ENCODE measurements around the gene PSEN1. TPM values are rescaled to one million over a fixed set of nuclear protein-coding genes. Genes with fewer than 3 reads are reported as not detected.
A peak's percentile ranks its signal among the peaks of the same experiment; 100 is the strongest.

Gene PSEN1
- total RNA-seq, 4 donors from 2014 or later, result 54.6 to 100 (median 68.1) TPM

- Histone ChIP-seq H3K9me3 (no peaks in the 10 kb centered on the region), H3K27me3 (no peaks in the 10 kb centered on the region), H3K27ac (no peak overlapping the region), H3K36me3 (peaks cover 0 to 10% of the 10 kb centered on the region in 2 donors), H3K4me3 (replicated peaks in 1 of 3) (no peak overlapping the region), H3K4me1 (no peaks in the 10 kb centered on the region)
- no peak for DNase-seq
- TF ChIP-seq POLR2A (IDR thresholded peaks at IDR 0.05), result no peak
- no peak for TF ChIP-seq CTCF (IDR thresholded peaks at IDR 0.05)
- WGBS, 2 donors, result 71 to 74% methylated on average over 5 of the region's 5 CpGs
- intact Hi-C loops (cut with DNase I), result no loop called here
Observed at GRCh38 chr14:73125169-73125588, 11.1 kb upstream of the PSEN1 start.

GRCh38 chr14:73125746-73126145 is 10.6 kb upstream of the PSEN1 start:
- intact Hi-C loops (cut with DNase I), result no loop called here
- Histone ChIP-seq H3K27ac (no peak overlapping the region), H3K9me3 (no peaks in the 10 kb centered on the region), H3K4me1 (no peaks in the 10 kb centered on the region), H3K36me3 (peaks cover 0 to 7% of the 10 kb centered on the region in 2 donors), H3K27me3 (no peaks in the 10 kb centered on the region), H3K4me3 (replicated peaks in 1 of 3) (no peak overlapping the region)
- DNase-seq, result no peak
- WGBS, 2 donors, result 86 to 92% methylated on average over 3 of the region's 3 CpGs
- TF ChIP-seq CTCF (IDR thresholded peaks at IDR 0.05) (no peak), POLR2A (IDR thresholded peaks at IDR 0.05) (no peak)

- 95 to 98% methylated on average over 3 of the region's 3 CpGs for WGBS, 2 donors
Observed at GRCh38 chr14:73133795-73134194, 2.5 kb upstream of the PSEN1 start.

GRCh38 chr14:73136085-73136386 is 271 bp upstream of the PSEN1 start:
- peak overlapping the region in 1 of 3 donors; percentile 96 for H3K27ac ChIP-seq
- DNase-seq, result no peak
- intact Hi-C loops (cut with DNase I), result no loop called here
- no peaks in the 10 kb centered on the region for H3K27me3 ChIP-seq
- peaks cover 10 to 22% of the 10 kb centered on the region in 2 donors for H3K4me1 ChIP-seq
- TF ChIP-seq POLR2A (IDR thresholded peaks at IDR 0.05) (no peak), CTCF (IDR thresholded peaks at IDR 0.05) (no peak)
- no peaks in the 10 kb centered on the region for H3K36me3 ChIP-seq
- H3K4me3 ChIP-seq (replicated peaks in 1 of 3), result peak overlapping the region in 2 of 3 donors; percentile 65 to 82
- WGBS, 2 donors, result 2 to 5% methylated on average over 13 to 15 of the region's 16 CpGs
- no peaks in the 10 kb centered on the region for H3K9me3 ChIP-seq

More at GRCh38 chr14:73133795-73134194, 2.5 kb upstream of the PSEN1 start:
- Histone ChIP-seq H3K36me3 (no peaks in the 10 kb centered on the region), H3K4me1 (peaks cover 7 to 15% of the 10 kb centered on the region in 2 donors), H3K27ac (no peak overlapping the region), H3K4me3 (replicated peaks in 1 of 3) (no peak overlapping the region), H3K27me3 (no peaks in the 10 kb centered on the region), H3K9me3 (no peaks in the 10 kb centered on the region)
- DNase-seq, result no peak
- no peak for TF ChIP-seq CTCF (IDR thresholded peaks at IDR 0.05)
- TF ChIP-seq POLR2A (IDR thresholded peaks at IDR 0.05), result no peak
- intact Hi-C loops (cut with DNase I), result no loop called here

GRCh38 chr14:73140811-73141323 is 4.6 kb downstream of the PSEN1 start:
- H3K27ac ChIP-seq, result peak overlapping the region in 1 of 3 donors; percentile 9
- no peaks in the 10 kb centered on the region for H3K27me3 ChIP-seq
- H3K36me3 ChIP-seq, result no peaks in the 10 kb centered on the region
- DNase-seq, result no peak
- no peaks in the 10 kb centered on the region for H3K9me3 ChIP-seq
- WGBS, 2 donors, result 100% methylated on average over 1 of the region's 1 CpG
- intact Hi-C loops (cut with DNase I), result no loop called here
- H3K4me1 ChIP-seq, result peaks cover 31 to 56% of the 10 kb centered on the region in 2 donors
- TF ChIP-seq CTCF (IDR thresholded peaks at IDR 0.05), result no peak
- no peak for TF ChIP-seq POLR2A (IDR thresholded peaks at IDR 0.05)
- H3K4me3 ChIP-seq (replicated peaks in 1 of 3), result no peak overlapping the region
